RWPE2 (cell line): ENCODE results near the gene KRTAP10-7.
"Not testable (repeated sequence)": the region's sequence is repeated elsewhere in the genome, so short reads cannot be mapped to it uniquely, and the experiment has no call there.

Experiments
- ATAC-seq: fragments of 200-7000 bp; cut with Tn5 transposase; 3 replicates; pipeline ENCODE4 v1.9.1; 2021; ENCODE audit warnings: low read depth
- DNase-seq: peaks from one replicate; pipeline ENCODE4 v3.0.0-alpha.2; 2020; ENCODE audit warnings: low spot score
- H3K27ac ChIP-seq: fragments of 450-650 bp; 2 replicates; pipeline ENCODE4 v1.5.1; 2017; ENCODE audit warnings: mild to moderate bottlenecking; ENCODE audit not compliant: poor library complexity, severe bottlenecking
- H3K27me3 ChIP-seq: fragments of 250-450 bp; sonication (Bioruptor Pico); 2 replicates; pipeline ENCODE4 v1.5.1; 2021; ENCODE audit warnings: mild to moderate bottlenecking, moderate library complexity; ENCODE audit not compliant: insufficient read depth, poor library complexity, severe bottlenecking
- H3K36me3 ChIP-seq: fragments of 250-450 bp; sonication (Bioruptor Pico); 2 replicates; pipeline ENCODE4 v1.5.1; 2020; ENCODE audit warnings: low read depth, mild to moderate bottlenecking, moderate library complexity
- H3K4me1 ChIP-seq: fragments of 250-450 bp; sonication (Bioruptor Pico); 2 replicates; pipeline ENCODE4 v1.5.1; 2021; ENCODE audit warnings: mild to moderate bottlenecking, moderate library complexity; ENCODE audit not compliant: insufficient read depth, poor library complexity, severe bottlenecking
- H3K4me3 ChIP-seq: fragments of 250-450 bp; sonication (Bioruptor Pico); 2 replicates; pipeline ENCODE4 v1.5.1; 2021; ENCODE audit warnings: mild to moderate bottlenecking, moderate library complexity; ENCODE audit not compliant: severe bottlenecking
- H3K9me3 ChIP-seq: fragments of 250-450 bp; sonication (Bioruptor Pico); 2 replicates; pipeline ENCODE4 v1.5.1; 2021; ENCODE audit warnings: mild to moderate bottlenecking, moderate library complexity; ENCODE audit not compliant: severe bottlenecking
- TF ChIP-seq, protein P1 (sequence below): fragments of 450-650 bp; IDR thresholded peaks from one replicate; pipeline ENCODE4 v1.5.1; 2017; ENCODE audit warnings: mild to moderate bottlenecking, moderate library complexity; ENCODE audit not compliant: poor library complexity, severe bottlenecking

Gene KRTAP10-7

DNA sequence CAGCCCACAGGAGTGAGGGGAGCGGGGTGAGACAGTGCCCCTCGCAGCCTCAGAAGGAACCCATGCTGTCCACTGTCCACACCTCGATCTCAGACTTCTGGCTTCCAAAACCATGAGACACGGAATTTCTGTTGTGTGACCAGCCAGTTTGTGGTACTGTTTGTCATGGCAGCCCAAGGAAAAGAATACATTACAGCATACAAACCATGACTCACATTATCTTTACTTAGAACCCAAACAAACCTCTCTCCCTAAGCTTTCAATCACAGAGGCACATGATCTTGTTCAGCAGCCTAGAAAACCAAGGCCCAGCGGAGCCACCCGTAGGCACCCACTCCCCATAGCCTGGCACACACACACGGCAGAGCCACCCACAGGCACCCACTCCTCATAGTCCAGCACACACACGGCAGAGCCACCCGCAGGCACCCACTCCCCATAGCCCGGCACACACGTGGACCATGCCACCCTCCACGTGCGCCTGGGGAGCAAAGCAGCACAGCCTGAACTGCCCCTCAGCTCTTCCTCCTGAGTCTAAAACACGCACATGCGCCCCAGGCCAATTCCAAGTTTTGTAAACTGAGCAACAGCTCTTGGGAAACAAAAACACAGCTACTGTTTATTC lies 27.3 kb upstream of the KRTAP10-7 start:
- Histone ChIP-seq H3K36me3 (no peaks in the 10 kb centered on the region), H3K4me3 (no peak overlapping the region), H3K4me1 (no peaks in the 10 kb centered on the region), H3K9me3 (peaks cover 2% of the 10 kb centered on the region), H3K27me3 (no peaks in the 10 kb centered on the region), H3K27ac (no peak overlapping the region)
- TF ChIP-seq, protein P1, sequence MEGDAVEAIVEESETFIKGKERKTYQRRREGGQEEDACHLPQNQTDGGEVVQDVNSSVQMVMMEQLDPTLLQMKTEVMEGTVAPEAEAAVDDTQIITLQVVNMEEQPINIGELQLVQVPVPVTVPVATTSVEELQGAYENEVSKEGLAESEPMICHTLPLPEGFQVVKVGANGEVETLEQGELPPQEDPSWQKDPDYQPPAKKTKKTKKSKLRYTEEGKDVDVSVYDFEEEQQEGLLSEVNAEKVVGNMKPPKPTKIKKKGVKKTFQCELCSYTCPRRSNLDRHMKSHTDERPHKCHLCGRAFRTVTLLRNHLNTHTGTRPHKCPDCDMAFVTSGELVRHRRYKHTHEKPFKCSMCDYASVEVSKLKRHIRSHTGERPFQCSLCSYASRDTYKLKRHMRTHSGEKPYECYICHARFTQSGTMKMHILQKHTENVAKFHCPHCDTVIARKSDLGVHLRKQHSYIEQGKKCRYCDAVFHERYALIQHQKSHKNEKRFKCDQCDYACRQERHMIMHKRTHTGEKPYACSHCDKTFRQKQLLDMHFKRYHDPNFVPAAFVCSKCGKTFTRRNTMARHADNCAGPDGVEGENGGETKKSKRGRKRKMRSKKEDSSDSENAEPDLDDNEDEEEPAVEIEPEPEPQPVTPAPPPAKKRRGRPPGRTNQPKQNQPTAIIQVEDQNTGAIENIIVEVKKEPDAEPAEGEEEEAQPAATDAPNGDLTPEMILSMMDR, result no peak
- ATAC-seq, result no peak
- DNase-seq, result no peak

DNA sequence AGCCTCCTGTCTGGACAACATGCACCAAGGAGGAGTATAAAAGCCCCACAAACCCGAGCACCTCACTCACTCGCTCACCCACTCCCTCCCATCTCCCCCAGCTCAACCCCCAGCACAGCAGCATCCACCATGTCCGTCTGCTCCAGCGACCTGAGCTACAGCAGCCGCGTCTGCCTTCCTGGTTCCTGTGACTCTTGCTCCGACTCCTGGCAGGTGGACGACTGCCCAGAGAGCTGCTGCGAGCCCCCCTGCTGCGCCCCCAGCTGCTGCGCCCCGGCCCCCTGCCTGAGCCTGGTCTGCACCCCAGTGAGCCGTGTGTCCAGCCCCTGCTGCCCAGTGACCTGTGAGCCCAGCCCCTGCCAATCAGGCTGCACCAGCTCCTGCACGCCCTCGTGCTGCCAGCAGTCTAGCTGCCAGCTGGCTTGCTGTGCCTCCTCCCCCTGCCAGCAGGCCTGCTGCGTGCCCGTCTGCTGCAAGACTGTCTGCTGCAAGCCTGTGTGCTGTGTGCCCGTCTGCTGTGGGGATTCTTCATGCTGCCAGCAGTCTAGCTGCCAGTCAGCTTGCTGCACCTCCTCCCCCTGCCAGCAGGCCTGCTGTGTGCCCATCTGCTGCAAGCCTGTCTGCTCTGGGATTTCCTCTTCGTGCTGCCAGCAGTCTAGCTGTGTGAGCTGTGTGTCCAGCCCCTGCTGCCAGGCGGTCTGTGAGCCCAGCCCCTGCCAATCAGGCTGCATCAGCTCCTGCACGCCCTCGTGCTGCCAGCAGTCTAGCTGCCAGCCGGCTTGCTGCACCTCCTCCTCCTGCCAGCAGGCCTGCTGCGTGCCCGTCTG lies 26.6 kb upstream of the KRTAP10-7 start, which contains the start of gene KRTAP10-4:
Gene KRTAP10-4, plus strand, starts transcription at position 100 of the 827 bp plus-strand sequence. Its CDS starts 30 bp downstream, at position 130.
- not testable (repeated sequence) for ATAC-seq, DNase-seq, H3K4me1 ChIP-seq, H3K36me3 ChIP-seq, H3K27me3 ChIP-seq, H3K27ac ChIP-seq, H3K4me3 ChIP-seq, H3K9me3 ChIP-seq

DNA sequence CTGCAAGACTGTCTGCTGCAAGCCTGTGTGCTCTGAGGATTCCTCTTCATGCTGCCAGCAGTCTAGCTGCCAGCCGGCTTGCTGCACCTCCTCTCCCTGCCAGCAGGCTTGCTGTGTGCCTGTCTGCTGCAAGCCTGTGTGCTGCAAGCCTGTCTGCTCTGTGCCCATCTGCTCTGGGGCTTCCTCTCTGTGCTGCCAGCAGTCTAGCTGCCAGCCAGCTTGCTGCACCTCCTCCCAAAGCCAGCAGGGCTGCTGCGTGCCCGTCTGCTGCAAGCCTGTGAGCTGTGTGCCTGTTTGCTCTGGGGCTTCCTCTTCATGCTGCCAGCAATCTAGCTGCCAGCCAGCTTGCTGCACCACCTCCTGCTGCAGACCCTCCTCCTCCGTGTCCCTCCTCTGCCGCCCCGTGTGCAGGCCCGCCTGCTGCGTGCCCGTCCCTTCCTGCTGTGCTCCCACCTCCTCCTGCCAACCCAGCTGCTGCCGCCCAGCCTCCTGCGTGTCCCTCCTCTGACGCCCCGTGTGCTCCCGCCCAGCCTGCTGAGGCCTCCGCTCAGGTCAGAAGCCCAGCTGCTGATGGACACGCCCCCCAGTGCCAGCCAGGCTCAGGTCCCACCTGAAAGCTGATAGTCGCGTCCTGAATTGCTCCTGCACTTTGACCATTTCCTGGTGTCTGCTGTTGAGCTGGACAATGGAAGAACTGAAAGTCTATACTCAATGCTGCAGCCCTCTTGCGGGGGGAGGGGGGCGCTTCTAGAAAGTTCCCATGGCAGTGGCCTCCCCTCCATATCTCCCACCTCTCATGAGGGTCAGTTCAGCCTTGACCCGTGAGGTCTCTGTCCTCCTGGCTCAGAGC lies 25.7 kb upstream of the KRTAP10-7 start:
- Histone ChIP-seq H3K27me3 (no peaks in the 10 kb centered on the region), H3K4me1 (no peaks in the 10 kb centered on the region), H3K9me3 (peaks cover 2% of the 10 kb centered on the region), H3K4me3 (no peak overlapping the region), H3K36me3 (no peaks in the 10 kb centered on the region), H3K27ac (no peak overlapping the region)
- TF ChIP-seq, protein P1, result no peak
- DNase-seq (no peak), ATAC-seq (no peak)

DNA sequence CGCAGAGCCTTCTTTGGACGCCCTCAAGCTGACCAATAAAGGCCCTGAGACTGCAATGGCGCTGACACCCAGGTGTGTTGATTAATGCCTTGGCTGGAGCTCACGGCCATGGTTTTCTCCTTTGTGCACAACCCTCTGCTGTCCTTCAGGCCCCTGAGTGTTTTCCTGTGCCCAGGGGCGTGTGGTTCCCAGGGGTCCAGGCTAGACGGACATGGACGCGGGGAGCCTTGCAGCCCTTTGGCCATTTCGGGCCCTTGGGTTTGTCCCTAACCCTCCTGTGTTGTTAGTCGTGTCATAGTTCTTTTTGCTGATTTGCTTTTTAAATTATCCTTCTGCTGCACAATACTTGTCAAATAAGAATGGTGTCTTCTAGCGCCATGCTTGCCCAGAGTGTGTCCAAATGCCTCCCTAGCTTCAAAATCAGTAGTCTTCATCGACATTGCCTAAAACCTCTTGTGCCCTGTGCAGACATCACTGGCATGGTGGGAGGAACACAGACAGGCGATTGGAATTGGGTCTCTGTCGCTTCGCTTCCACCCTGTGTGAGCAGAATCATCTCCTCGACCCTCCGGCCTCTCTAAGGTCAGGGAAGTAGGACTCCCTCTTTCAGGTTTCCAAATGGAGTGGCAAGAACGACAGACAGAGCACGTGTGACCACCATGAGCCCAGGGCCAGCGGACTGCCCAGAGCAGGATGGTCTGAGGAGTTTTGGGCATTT lies 24.9 kb upstream of the KRTAP10-7 start:
- ATAC-seq (no peak), DNase-seq (no peak)
- no peaks in the 10 kb centered on the region for H3K4me1 ChIP-seq
- H3K4me3 ChIP-seq, result no peak overlapping the region
- TF ChIP-seq, protein P1, result no peak
- H3K27ac ChIP-seq, result no peak overlapping the region
- peaks cover 2% of the 10 kb centered on the region for H3K9me3 ChIP-seq
- H3K27me3 ChIP-seq, result no peaks in the 10 kb centered on the region
- H3K36me3 ChIP-seq, result no peaks in the 10 kb centered on the region

DNA sequence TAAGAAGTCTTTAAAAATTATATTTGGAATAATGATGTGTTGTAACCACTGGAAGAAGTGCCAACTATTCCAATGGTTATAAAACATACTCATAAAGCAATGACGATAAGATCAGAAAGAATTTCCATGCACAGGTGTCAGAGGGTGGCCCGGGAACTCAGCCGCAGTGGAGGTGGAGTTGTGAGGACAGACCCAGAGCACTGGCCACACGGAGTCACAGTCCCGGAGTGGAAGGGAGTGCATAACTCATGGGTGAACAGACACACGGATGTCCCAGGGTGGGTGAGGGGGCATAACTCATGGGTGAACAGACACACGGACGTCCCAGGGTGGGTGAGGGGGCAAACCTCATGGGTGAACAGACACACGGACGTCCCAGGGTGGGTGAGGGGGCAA lies 24.4 kb upstream of the KRTAP10-7 start:
- TF ChIP-seq, protein P1, result no peak
- no peaks in the 10 kb centered on the region for H3K36me3 ChIP-seq
- no peaks in the 10 kb centered on the region for H3K4me1 ChIP-seq
- no peak for DNase-seq
- H3K4me3 ChIP-seq, result no peak overlapping the region
- H3K27ac ChIP-seq, result no peak overlapping the region
- no peak for ATAC-seq
- no peaks in the 10 kb centered on the region for H3K27me3 ChIP-seq
- H3K9me3 ChIP-seq, result peaks cover 4% of the 10 kb centered on the region
